HG03378 (cell line): Measurements from ENCODE around the gene GMPR.

ENCODE experiments used
- ATAC-seq: cut with Tn5 transposase; IDR thresholded peaks from one replicate; pipeline ENCODE4 v1.9.1; 2021; ENCODE audit warnings: mild to moderate bottlenecking, moderate library complexity; ENCODE audit not compliant: unreplicated experiment

GMPR gene

GRCh38 chr6:16270178-16270794, 31.9 kb downstream of the GMPR start:
- ATAC-seq = no peak

- no peak for ATAC-seq
These were observed 33.0 kb downstream of the GMPR start for GRCh38 chr6:16271428-16271827.

GRCh38 chr6:16272201-16272600, 33.8 kb downstream of the GMPR start:
- no peak for ATAC-seq

- no peak for ATAC-seq
These were observed 34.9 kb downstream of the GMPR start for GRCh38 chr6:16273256-16273655.

DNA sequence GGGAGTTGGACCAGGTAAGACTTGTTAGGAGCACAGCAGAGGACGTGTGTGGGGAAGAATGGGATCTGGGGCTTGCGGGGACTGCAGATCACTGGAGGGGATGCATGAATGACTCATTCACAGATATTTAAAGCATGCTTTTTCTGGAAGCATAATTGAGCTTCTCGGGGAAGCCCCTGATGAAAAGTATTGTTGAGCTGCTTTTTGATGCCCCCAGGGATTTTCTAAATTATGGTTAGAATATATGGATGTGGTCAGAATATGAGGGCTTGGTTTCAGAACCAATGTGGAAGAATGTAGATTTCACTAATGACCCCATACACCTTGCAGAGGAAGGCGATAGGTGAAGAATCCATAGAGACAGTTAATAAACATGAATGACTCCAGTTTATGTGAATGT, 36.1 kb downstream of the GMPR start:
- no peak for ATAC-seq

DNA sequence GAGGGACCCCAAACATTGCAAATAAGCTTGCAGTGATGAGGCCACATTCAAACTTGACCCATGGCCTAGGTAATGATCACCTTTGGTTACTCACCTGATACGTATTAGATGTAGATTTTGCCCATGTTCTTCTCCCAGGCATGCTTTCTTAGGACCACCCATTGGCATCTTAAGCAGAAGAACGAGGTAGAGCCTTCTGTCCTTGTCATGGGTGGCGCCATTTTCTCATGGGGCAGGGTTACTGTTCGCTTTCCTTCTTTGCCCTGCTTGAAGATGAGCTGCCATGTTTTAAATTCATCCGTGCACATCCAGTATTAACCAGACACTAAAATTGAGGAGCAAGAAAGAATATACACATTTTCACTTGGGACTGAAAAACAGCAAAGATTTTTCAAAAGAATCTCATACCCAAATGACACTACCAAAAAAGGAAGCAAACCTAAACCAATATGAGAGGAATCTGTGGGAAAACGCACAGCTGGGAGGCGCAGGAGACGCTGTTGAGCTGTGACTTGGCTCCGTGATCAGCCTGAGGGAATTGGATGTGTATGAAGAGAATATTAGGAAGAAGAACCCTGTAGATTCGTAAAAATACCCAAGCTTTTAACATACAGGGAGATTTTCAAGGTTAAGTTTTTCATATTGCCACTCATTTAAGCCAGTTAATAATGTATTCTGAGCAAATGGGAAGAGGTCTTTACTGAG, 36.6 kb downstream of the GMPR start:
- ATAC-seq = no peak

- no peak for ATAC-seq
These were observed 39.0 kb downstream of the GMPR start for GRCh38 chr6:16277101-16277981.

- ATAC-seq = no peak
These were observed 39.8 kb downstream of the GMPR start for GRCh38 chr6:16278048-16278724.

GRCh38 chr6:16278750-16279149, 40.4 kb downstream of the GMPR start:
- no peak for ATAC-seq

DNA sequence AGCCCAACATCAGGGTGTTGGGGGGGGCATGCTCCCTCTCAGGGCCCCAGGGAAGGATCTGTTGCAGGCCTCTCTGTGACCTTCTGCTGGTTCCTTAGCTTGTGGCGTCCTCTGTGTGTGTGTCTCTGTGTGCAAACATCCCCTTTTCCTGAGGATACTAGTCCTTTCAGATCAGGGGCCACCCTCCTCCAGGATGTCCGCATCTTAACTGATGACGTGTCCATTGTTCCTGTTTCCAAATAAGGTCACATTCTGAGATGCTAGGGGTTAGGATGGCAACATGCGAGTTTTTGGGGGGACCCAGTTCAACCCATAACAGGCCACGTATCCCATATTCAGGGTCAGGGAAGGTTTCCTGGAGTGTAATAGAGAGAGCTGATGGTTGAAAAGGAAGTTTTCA, 40.9 kb downstream of the GMPR start:
- no peak for ATAC-seq

- no peak for ATAC-seq
These were observed 44.0 kb downstream of the GMPR start for GRCh38 chr6:16282370-16282769.

- ATAC-seq = no peak
These were observed 46.1 kb downstream of the GMPR start for GRCh38 chr6:16284472-16284871.

GRCh38 chr6:16285467-16286150, 47.2 kb downstream of the GMPR start:
- ATAC-seq = no peak

GRCh38 chr6:16286151-16286522, 47.8 kb downstream of the GMPR start:
- ATAC-seq = no peak

DNA sequence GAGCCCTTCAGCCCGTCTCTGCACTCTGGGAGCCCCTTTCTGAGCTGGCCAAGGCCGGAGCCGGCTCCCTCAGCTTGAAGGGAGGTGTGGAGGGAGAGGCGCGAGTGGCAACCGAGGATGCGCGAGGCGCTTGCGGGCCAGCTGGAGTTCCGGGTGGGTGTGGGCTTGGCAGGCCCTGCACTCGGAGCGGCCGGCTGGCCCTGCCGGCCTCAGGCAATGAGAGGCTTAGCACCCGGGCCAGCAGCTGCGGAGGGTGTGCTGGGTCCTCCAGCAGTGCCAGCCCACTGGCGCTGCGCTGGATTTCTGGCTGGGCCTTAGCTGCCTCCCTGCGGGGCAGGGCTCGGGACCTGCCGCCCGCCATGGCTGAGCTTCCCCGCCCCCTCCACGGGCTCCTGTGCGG, 49.8 kb downstream of the GMPR start:
- ATAC-seq = no peak

GRCh38 chr6:16291739-16292138, 53.4 kb downstream of the GMPR start:
- no peak for ATAC-seq

- no peak for ATAC-seq
These were observed 54.0 kb downstream of the GMPR start for GRCh38 chr6:16292432-16292831.

- no peak for ATAC-seq
These were observed 54.6 kb downstream of the GMPR start for GRCh38 chr6:16292942-16293341.

GRCh38 chr6:16294371-16294770, 56.0 kb downstream of the GMPR start:
- no peak for ATAC-seq

DNA sequence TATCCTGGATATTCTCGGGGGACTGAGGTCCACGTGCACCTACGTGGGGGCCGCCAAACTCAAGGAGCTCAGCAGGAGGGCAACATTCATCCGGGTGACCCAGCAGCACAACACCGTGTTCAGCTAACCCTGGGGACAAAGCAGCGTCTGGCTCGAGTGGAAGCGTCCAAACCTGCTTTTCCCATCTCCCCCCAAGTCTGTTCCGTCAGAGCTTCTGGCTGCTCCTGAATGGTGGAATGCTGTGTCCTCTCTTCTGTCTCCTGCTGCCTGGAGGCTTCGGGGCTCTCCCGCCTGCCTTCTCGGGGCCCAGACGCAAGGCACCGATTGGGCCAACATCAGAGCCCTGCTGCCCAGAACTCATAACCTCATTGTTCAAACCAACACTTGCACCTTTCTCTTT, 56.7 kb downstream of the GMPR start:
- ATAC-seq = no peak

DNA sequence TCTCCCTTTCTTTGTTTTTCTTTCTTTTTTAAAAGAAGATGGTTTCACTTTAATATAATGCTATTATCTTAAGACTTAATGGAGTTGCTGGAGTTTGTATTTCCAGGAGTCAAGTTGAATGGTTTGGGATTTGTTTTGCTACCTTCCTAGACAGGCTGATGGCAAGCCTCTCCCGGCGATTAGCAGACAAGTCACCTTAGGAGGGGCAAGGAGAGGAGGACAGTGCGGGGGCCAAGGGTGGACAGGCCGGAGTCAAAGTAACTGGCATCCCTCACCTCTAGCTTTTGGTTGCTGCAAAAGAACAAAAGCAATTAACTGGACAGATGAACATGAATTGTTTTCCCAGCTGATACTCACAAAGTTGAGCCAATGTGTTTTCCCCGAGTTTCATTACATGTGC, 57.1 kb downstream of the GMPR start:
- no peak for ATAC-seq
